ENCODE measurements around the gene RPL21. TPM values are rescaled to one million over a fixed set of nuclear protein-coding genes. Genes with fewer than 3 reads are reported as not detected.

The RPL21 gene
- total and polyA plus RNA-seq, 2 donors (not counting 1 experiment from before 2014, with no cell fraction given): 1,937 to 2,245 TPM

DNA sequence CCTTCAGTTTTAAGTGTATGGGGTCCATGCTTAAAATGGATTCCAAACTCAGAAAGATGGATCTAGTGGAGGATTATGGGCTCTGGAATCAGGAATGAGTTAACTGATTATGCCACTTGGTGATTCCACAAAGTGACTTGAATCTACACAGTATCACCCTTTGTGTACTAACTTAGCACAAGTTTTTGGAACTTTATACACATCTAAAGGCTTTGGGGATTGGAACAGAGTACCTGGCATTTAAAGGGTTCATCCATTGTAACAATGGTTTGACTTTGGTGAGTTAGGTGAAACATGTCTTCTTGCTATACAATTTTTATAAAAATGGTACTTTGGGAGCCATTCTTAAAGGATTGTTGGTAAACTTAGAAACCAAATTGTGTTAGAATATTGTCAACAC is 1.1 kb downstream of the RPL21 start:
- Histone ChIP-seq H3K36me3 (replicated peaks in 1 of 2; ENCODE audit: control extremely low read depth in 1 of 2, control insufficient read depth in 1 of 2, extremely low read depth in 1 of 2, insufficient read depth in 2 of 2, low read length in 1 of 2) (peaks cover 0 to 31% of the 10 kb centered on the region in 2 experiments), H3K9ac (ENCODE audit: low read length) (peak overlapping the region; percentile 91), H4K20me1 (ENCODE audit: control insufficient read depth, insufficient read depth, low read length, poor library complexity, severe bottlenecking) (no peaks in the 10 kb centered on the region), H3K9me3 (ENCODE audit: control extremely low read depth in 1 of 3, control insufficient read depth in 2 of 3, insufficient read depth in 1 of 3, low read length in 2 of 3) (no peaks in the 10 kb centered on the region), H3K4me1 (ENCODE audit: control insufficient read depth in 2 of 2, insufficient read depth in 2 of 2, low read length in 2 of 2) (peaks cover 16 to 30% of the 10 kb centered on the region in 2 donors), H2AFZ (ENCODE audit: insufficient read depth, low read depth, low read length, poor library complexity, severe bottlenecking) (no peak overlapping the region), H3K27me3 (replicated peaks in 1 of 4; ENCODE audit: control extremely low read depth in 1 of 4, control insufficient read depth in 3 of 4, insufficient read depth in 4 of 4, low read length in 3 of 4) (no peaks in the 10 kb centered on the region), H3K27ac (ENCODE audit: low read length in 2 of 2) (peak overlapping the region; percentile 93 to 96), H3K4me3 (ENCODE audit: control extremely low read depth in 1 of 5, extremely low read depth in 1 of 5, insufficient read depth in 1 of 5, low read depth in 2 of 5, low read length in 4 of 5) (peak overlapping the region; percentile 85 to 100 (median 95)), H3K79me2 (ENCODE audit: control insufficient read depth, insufficient read depth, low read length) (peaks cover 60% of the 10 kb centered on the region), H3K4me2 (replicated peaks; ENCODE audit: low read depth, low read length, poor library complexity, severe bottlenecking) (peak overlapping the region; percentile 73)
- intact Hi-C loops (cut with micrococcal nuclease): loop anchor here (5.0 kb wide), 4 partner anchors 465 to 1965 kb away; partner anchors contain the start of genes MTMR6, NUP58 and SLC46A3
- DNase-seq (no peak), ATAC-seq (ENCODE audit: low read depth) (no peak)
- peak overlapping the region; percentile 100 for H3K27ac Mint-ChIP-seq
- peak overlapping the region; percentile 95 for H3K4me3 Mint-ChIP-seq
- ChIA-PET CTCF (interaction anchor here (1.6 kb wide), 1 partner anchor 82 kb away, joined by 4 read pairs; no protein-coding TSS in a partner anchor), POLR2A (interaction anchor here (0.6 kb wide), 1 partner anchor 60 kb away, joined by 7 read pairs; no protein-coding TSS in a partner anchor)
- no peaks in the 10 kb centered on the region for H3K27me3 Mint-ChIP-seq
- H3K4me1 Mint-ChIP-seq: peaks cover 48% of the 10 kb centered on the region
- no peaks in the 10 kb centered on the region for H3K9me3 Mint-ChIP-seq (ENCODE audit: insufficient read depth)
- TF ChIP-seq, protein P1, sequence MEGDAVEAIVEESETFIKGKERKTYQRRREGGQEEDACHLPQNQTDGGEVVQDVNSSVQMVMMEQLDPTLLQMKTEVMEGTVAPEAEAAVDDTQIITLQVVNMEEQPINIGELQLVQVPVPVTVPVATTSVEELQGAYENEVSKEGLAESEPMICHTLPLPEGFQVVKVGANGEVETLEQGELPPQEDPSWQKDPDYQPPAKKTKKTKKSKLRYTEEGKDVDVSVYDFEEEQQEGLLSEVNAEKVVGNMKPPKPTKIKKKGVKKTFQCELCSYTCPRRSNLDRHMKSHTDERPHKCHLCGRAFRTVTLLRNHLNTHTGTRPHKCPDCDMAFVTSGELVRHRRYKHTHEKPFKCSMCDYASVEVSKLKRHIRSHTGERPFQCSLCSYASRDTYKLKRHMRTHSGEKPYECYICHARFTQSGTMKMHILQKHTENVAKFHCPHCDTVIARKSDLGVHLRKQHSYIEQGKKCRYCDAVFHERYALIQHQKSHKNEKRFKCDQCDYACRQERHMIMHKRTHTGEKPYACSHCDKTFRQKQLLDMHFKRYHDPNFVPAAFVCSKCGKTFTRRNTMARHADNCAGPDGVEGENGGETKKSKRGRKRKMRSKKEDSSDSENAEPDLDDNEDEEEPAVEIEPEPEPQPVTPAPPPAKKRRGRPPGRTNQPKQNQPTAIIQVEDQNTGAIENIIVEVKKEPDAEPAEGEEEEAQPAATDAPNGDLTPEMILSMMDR (IDR thresholded peaks at IDR 0.05): no peak
- TF ChIP-seq EZH2 (IDR thresholded peaks at IDR 0.05; ENCODE audit: borderline replicate concordance, insufficient read depth, low read depth, low read length, poor library complexity, severe bottlenecking): no peak

DNA sequence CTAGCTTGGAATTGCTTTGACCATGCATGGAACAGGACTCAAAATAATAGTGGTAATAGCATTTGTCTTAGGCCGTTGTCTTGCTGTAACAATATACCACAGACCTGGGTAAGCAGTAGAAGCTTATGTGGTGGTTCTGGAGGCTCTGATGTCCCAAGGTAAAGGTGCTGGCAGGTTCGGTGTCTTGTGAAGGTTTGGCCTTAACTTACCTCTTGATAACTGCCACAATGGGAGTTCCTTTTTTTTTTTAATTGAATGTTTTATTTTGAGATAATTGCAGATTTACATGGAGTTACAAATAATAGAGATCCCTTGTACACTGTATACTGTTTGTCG is 5.8 kb downstream of the RPL21 start:
- peaks cover 0 to 55% of the 10 kb centered on the region in 2 experiments for H3K36me3 ChIP-seq (replicated peaks in 1 of 2; ENCODE audit: control extremely low read depth in 1 of 2, control insufficient read depth in 1 of 2, extremely low read depth in 1 of 2, insufficient read depth in 2 of 2, low read length in 1 of 2)
- 80% methylated on average over 1 of the region's 3 CpGs for WGBS (ENCODE audit: insufficient coverage)
- Mint-ChIP-seq H3K27ac (no peak overlapping the region), H3K9me3 (ENCODE audit: insufficient read depth) (no peaks in the 10 kb centered on the region), H3K27me3 (no peaks in the 10 kb centered on the region), H3K4me3 (no peak overlapping the region), H3K4me1 (peaks cover 63% of the 10 kb centered on the region)
- intact Hi-C loops (cut with micrococcal nuclease): no loop called here
- no peak for DNase-seq
- H4K20me1 ChIP-seq (ENCODE audit: control insufficient read depth, insufficient read depth, low read length, poor library complexity, severe bottlenecking): no peaks in the 10 kb centered on the region
- no peak overlapping the region for H2AFZ ChIP-seq (ENCODE audit: insufficient read depth, low read depth, low read length, poor library complexity, severe bottlenecking)
- H3K27ac ChIP-seq (ENCODE audit: low read length in 2 of 2): no peak overlapping the region
- H3K9me3 ChIP-seq (ENCODE audit: control extremely low read depth in 1 of 3, control insufficient read depth in 2 of 3, insufficient read depth in 1 of 3, low read length in 2 of 3): no peaks in the 10 kb centered on the region
- ChIA-PET CTCF (interaction anchor here (0.7 to 0.8 kb wide), 4 partner anchors 13 to 364 kb away, joined by 3 read pairs; partner anchors contain the start of gene RASL11A), POLR2A (interaction anchor here (0.8 kb wide), 1 partner anchor 83 kb away, joined by 6 read pairs; no protein-coding TSS in a partner anchor)
- no peak for ATAC-seq (ENCODE audit: low read depth)
- H3K4me2 ChIP-seq (replicated peaks; ENCODE audit: low read depth, low read length, poor library complexity, severe bottlenecking): no peak overlapping the region
- no peaks in the 10 kb centered on the region for H3K27me3 ChIP-seq (replicated peaks in 1 of 4; ENCODE audit: control extremely low read depth in 1 of 4, control insufficient read depth in 3 of 4, insufficient read depth in 4 of 4, low read length in 3 of 4)
- TF ChIP-seq, protein P1 (IDR thresholded peaks at IDR 0.05): no peak
- TF ChIP-seq EZH2 (IDR thresholded peaks at IDR 0.05; ENCODE audit: borderline replicate concordance, insufficient read depth, low read depth, low read length, poor library complexity, severe bottlenecking): no peak
- no peak overlapping the region for H3K9ac ChIP-seq (ENCODE audit: low read length)
- H3K4me1 ChIP-seq (ENCODE audit: control insufficient read depth in 2 of 2, insufficient read depth in 2 of 2, low read length in 2 of 2): peaks cover 37 to 41% of the 10 kb centered on the region in 2 donors
- H3K4me3 ChIP-seq (ENCODE audit: control extremely low read depth in 1 of 5, extremely low read depth in 1 of 5, insufficient read depth in 1 of 5, low read depth in 2 of 5, low read length in 4 of 5): no peak overlapping the region
- peaks cover 37% of the 10 kb centered on the region for H3K79me2 ChIP-seq (ENCODE audit: control insufficient read depth, insufficient read depth, low read length)
